ENCODE measurements around the gene CRISPLD2.
A peak's percentile ranks its signal among the peaks of the same experiment; 100 is the strongest.

The CRISPLD2 gene

GRCh38 chr16:84825896-84826557, 6.2 kb downstream of the CRISPLD2 start:
- TF ChIP-seq CTCF (IDR thresholded peaks at IDR 0.05; ENCODE audit: low read depth, low read length): no peak
- peak; percentile 57 to 74 for DNase-seq (ENCODE audit: low read depth in 2 of 2)
- no peak overlapping the region for H3K4me3 ChIP-seq (replicated peaks in 1 of 2; ENCODE audit: low read depth in 2 of 2, low read length in 2 of 2)

- TF ChIP-seq CTCF (IDR thresholded peaks at IDR 0.05; ENCODE audit: low read depth, low read length): no peak
- H3K4me3 ChIP-seq (replicated peaks in 1 of 2; ENCODE audit: low read depth in 2 of 2, low read length in 2 of 2): no peak overlapping the region
- DNase-seq (ENCODE audit: low read depth in 2 of 2): peak; percentile 65 to 75
Observed at GRCh38 chr16:84826558-84826941, 6.8 kb downstream of the CRISPLD2 start.

- TF ChIP-seq CTCF (IDR thresholded peaks at IDR 0.05; ENCODE audit: low read depth, low read length): no peak
- peak; percentile 52 to 54 for DNase-seq (ENCODE audit: low read depth in 2 of 2)
- no peak overlapping the region for H3K4me3 ChIP-seq (replicated peaks in 1 of 2; ENCODE audit: low read depth in 2 of 2, low read length in 2 of 2)
Observed at GRCh38 chr16:84827131-84827574, 7.4 kb downstream of the CRISPLD2 start.

- DNase-seq (ENCODE audit: low read depth in 2 of 2): no peak
- no peak overlapping the region for H3K4me3 ChIP-seq (replicated peaks in 1 of 2; ENCODE audit: low read depth in 2 of 2, low read length in 2 of 2)
- no peak for TF ChIP-seq CTCF (IDR thresholded peaks at IDR 0.05; ENCODE audit: low read depth, low read length)
Observed at GRCh38 chr16:84827897-84828296, 8.1 kb downstream of the CRISPLD2 start.

GRCh38 chr16:84828322-84828721, 8.5 kb downstream of the CRISPLD2 start:
- TF ChIP-seq CTCF (IDR thresholded peaks at IDR 0.05; ENCODE audit: low read depth, low read length): no peak
- H3K4me3 ChIP-seq (replicated peaks in 1 of 2; ENCODE audit: low read depth in 2 of 2, low read length in 2 of 2): no peak overlapping the region
- DNase-seq (ENCODE audit: low read depth in 2 of 2): no peak

- no peak overlapping the region for H3K4me3 ChIP-seq (replicated peaks in 1 of 2; ENCODE audit: low read depth in 2 of 2, low read length in 2 of 2)
- TF ChIP-seq CTCF (IDR thresholded peaks at IDR 0.05; ENCODE audit: low read depth, low read length): no peak
- DNase-seq (ENCODE audit: low read depth in 2 of 2): peak; percentile 68 to 92
Observed at GRCh38 chr16:84829168-84829965, 9.6 kb downstream of the CRISPLD2 start.
